CD4-positive, alpha-beta T cell (primary cell): Measurements from ENCODE around the gene MYMK. TPM values are rescaled to one million over a fixed set of nuclear protein-coding genes. Genes with fewer than 3 reads are reported as not detected.
"Not testable (repeated sequence)": the region's sequence is repeated elsewhere in the genome, so short reads cannot be mapped to it uniquely, and the experiment has no call there.

Source experiments
- ATAC-seq: fragments of 200-7000 bp; cut with Tn5 transposase; one replicate; pipeline ENCODE4 v1.10.0; 2022; ENCODE audit warnings: mild to moderate bottlenecking; ENCODE audit not compliant: poor library complexity
- CTCF ChIA-PET: fragments of 350-600 bp; sonication (Branson Sonifier 250); formaldehyde crosslinking; loops from one replicate; lab custom pipeline; 2021; ENCODE audit warnings: antibody characterized with exemption, inconsistent platforms; lab: Charles Lee
- POLR2A ChIA-PET: fragments of 350-600 bp; sonication (Branson Sonifier 250); formaldehyde crosslinking; loops from one replicate; lab custom pipeline; 2021; ENCODE audit warnings: antibody characterized with exemption, inconsistent platforms; lab: Charles Lee
- DNase-seq, 14 experiments: peaks; one replicate each; pipeline ENCODE4 v3.0.0-alpha.2; 2013 to 2020; ENCODE audit warnings: mixed read lengths in 2 of 14
- H3K27ac ChIP-seq, 2 donors: one replicate each; pipeline versions ENCODE4 v1.5.1 to v1.7.0; 2013; ENCODE audit warnings: low read length in 2 of 2, low read depth in 1 of 2, mild to moderate bottlenecking in 1 of 2
- H3K27me3 ChIP-seq, 2 experiments: 1 replicate in 1 of 2; 2 replicates in 1 of 2; pipeline versions ENCODE4 v1.6.1 to v1.7.0; 2013; ENCODE audit warnings: low read length in 2 of 2, control low read depth in 1 of 2, mild to moderate bottlenecking in 1 of 2, moderate library complexity in 1 of 2; ENCODE audit not compliant: insufficient read depth in 2 of 2, control insufficient read depth in 1 of 2
- H3K36me3 ChIP-seq: one replicate; pipeline ENCODE4 v1.6.1; 2013; ENCODE audit warnings: low read length, control low read depth; ENCODE audit not compliant: insufficient read depth
- H3K4me1 ChIP-seq: one replicate; pipeline ENCODE4 v1.6.1; 2013; ENCODE audit warnings: low read length, control low read depth; ENCODE audit not compliant: insufficient read depth
- H3K4me3 ChIP-seq: one replicate; pipeline ENCODE4 v1.5.1; 2013; ENCODE audit warnings: mild to moderate bottlenecking, low read length, moderate library complexity
- H3K9me3 ChIP-seq, 2 experiments: 1 replicate in 1 of 2; 2 replicates in 1 of 2; pipeline versions ENCODE4 v1.6.1 to v1.7.0; 2013; ENCODE audit warnings: low read length in 2 of 2, mild to moderate bottlenecking in 2 of 2, control low read depth in 1 of 2, moderate library complexity in 1 of 2; ENCODE audit not compliant: control insufficient read depth in 1 of 2, insufficient read depth in 1 of 2
- H3K27ac Mint-ChIP-seq: one replicate; pipeline ENCODE4 v1.8.0; 2020; ENCODE audit warnings: mixed read lengths
- H3K27me3 Mint-ChIP-seq: one replicate; pipeline ENCODE4 v1.8.0; 2021; ENCODE audit warnings: mixed read lengths
- H3K36me3 Mint-ChIP-seq: one replicate; pipeline ENCODE4 v1.8.0; 2021; ENCODE audit warnings: low read depth, mixed read lengths
- H3K4me1 Mint-ChIP-seq: one replicate; pipeline ENCODE4 v1.8.0; 2021; ENCODE audit warnings: low read depth, mixed read lengths
- H3K4me3 Mint-ChIP-seq: one replicate; pipeline ENCODE4 v1.8.0; 2020; ENCODE audit warnings: mild to moderate bottlenecking, mixed read lengths
- H3K9me3 Mint-ChIP-seq: one replicate; pipeline ENCODE4 v1.8.0; 2020; ENCODE audit warnings: mixed read lengths
- CTCF ChIP-seq: fragments of 200-600 bp; IDR thresholded peaks from one replicate; pipeline ENCODE4 v1.8.0; 2022; ENCODE audit warnings: antibody characterized with exemption, mild to moderate bottlenecking
- intact Hi-C, 2 experiments: fragments of 100-400 bp; cut with DNase I in 1 of 2; cut with micrococcal nuclease in 1 of 2; formaldehyde crosslinking; loops; one replicate each; pipeline versions ENCODE4 v1.15.1 to v1.9.0; 2023 to 2025; cut with DNase I, micrococcal nuclease
- total RNA-seq, 174 experiments: library from RNA in 2 of 174; stranded (reverse) in 2 of 174; gene quantifications; one replicate each; pipeline ENCODE4 v1.2.3 and lab custom pipeline; 2021 to 2026

The MYMK gene
- total RNA-seq, 2 experiments from 2014 or later: not detected

DNA sequence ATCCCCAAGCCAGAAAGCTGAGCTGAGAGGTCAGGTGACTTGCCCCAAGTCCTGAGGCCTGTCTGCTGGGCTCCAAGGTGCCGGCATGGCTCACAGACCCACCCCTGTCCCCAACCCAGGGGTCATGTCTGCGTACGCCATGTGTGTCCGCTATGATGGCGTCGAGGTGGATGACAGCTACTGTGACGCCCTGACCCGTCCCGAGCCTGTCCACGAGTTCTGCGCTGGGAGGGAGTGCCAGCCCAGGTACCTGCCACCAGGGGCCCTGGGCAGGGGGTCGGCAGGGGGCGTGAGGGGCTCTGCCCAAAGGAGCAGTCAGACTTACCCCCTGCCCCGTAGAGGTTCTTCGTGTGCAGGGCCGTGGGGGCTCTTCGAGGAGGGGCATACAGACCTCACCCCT lies 42.1 kb upstream of the MYMK start:
- CTCF ChIA-PET: no interaction called here
- no peaks in the 10 kb centered on the region for H3K36me3 Mint-ChIP-seq

DNA sequence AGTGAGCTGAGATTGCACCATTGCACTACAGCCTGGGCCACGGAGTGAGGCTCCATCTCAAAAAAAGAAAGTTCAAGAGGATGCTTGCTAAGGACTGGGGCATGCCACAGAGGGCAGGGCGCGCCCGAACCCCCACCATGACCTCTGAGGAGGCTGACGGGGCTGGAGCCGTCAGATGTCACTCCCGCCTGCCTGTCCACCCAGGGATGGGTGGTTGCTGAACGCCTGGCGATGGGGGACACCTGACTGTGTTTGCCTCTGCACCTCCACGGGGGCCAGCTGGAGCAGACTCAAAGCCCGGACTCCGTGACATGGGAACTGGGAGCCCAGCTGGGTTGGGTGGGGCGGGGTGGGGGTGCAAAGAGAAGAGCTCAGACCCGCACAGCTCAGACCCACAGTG lies 41.6 kb upstream of the MYMK start:
- POLR2A ChIA-PET: no interaction called here

More for the DNA sequence above, 42.1 kb upstream of the MYMK start:
- Mint-ChIP-seq H3K27ac (no peak overlapping the region), H3K9me3 (no peaks in the 10 kb centered on the region), H3K4me1 (no peaks in the 10 kb centered on the region), H3K4me3 (no peak overlapping the region), H3K27me3 (no peaks in the 10 kb centered on the region)
- no peak for DNase-seq
- Histone ChIP-seq H3K27ac (no peak overlapping the region), H3K9me3 (no peaks in the 10 kb centered on the region), H3K36me3 (no peaks in the 10 kb centered on the region), H3K4me3 (no peak overlapping the region), H3K27me3 (no peaks in the 10 kb centered on the region), H3K4me1 (peaks cover 8% of the 10 kb centered on the region)
- intact Hi-C loops: no loop called here
- ATAC-seq: no peak
- no peak for TF ChIP-seq CTCF
- POLR2A ChIA-PET: no interaction called here

GRCh38 chr9:133564451-133565116 lies 39.8 kb upstream of the MYMK start:
- Mint-ChIP-seq H3K4me3 (no peak overlapping the region), H3K9me3 (no peaks in the 10 kb centered on the region), H3K27ac (no peak overlapping the region), H3K4me1 (no peaks in the 10 kb centered on the region), H3K36me3 (no peaks in the 10 kb centered on the region), H3K27me3 (no peaks in the 10 kb centered on the region)
- Histone ChIP-seq H3K9me3 (no peaks in the 10 kb centered on the region), H3K4me3 (no peak overlapping the region), H3K27ac (no peak overlapping the region), H3K4me1 (peaks cover 8% of the 10 kb centered on the region), H3K36me3 (no peaks in the 10 kb centered on the region), H3K27me3 (no peaks in the 10 kb centered on the region)
- intact Hi-C loops: no loop called here
- ATAC-seq (no peak), DNase-seq (no peak)
- POLR2A ChIA-PET: no interaction called here
- no peak for TF ChIP-seq CTCF
- CTCF ChIA-PET: no interaction called here

More for the DNA sequence above, 41.6 kb upstream of the MYMK start:
- Mint-ChIP-seq H3K27me3 (no peaks in the 10 kb centered on the region), H3K36me3 (no peaks in the 10 kb centered on the region), H3K27ac (no peak overlapping the region), H3K4me1 (no peaks in the 10 kb centered on the region), H3K4me3 (no peak overlapping the region), H3K9me3 (no peaks in the 10 kb centered on the region)
- Histone ChIP-seq H3K4me3 (no peak overlapping the region), H3K4me1 (peaks cover 8% of the 10 kb centered on the region), H3K9me3 (no peaks in the 10 kb centered on the region), H3K27ac (no peak overlapping the region), H3K27me3 (no peaks in the 10 kb centered on the region), H3K36me3 (no peaks in the 10 kb centered on the region)
- CTCF ChIA-PET: no interaction called here
- DNase-seq: no peak
- TF ChIP-seq CTCF: no peak
- no peak for ATAC-seq
- intact Hi-C loops: no loop called here

DNA sequence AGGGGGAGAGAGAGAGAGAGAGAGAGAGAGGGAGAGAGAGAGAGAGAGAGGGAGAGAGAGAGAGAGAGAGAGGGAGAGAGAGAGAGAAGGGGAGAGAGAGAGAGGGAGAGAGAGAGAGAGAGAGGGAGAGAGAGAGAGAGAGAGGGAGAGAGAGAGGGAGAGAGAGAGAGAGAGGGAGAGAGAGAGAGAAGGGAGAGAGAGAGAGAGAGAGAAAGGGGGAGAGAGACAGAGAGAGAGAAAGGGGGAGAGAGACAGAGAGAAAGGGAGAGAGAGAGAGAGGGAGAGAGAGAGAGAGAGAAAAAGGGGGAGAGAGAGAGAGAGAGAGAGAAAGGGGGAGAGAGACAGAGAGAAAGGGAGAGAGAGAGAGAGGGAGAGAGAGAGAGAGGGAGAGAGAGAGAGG lies 39.1 kb upstream of the MYMK start:
- H3K4me3 ChIP-seq, POLR2A ChIA-PET, ATAC-seq, H3K4me1 ChIP-seq, H3K9me3 Mint-ChIP-seq, intact Hi-C loops, H3K36me3 ChIP-seq, CTCF ChIA-PET, DNase-seq, H3K4me1 Mint-ChIP-seq, H3K27ac ChIP-seq, H3K27me3 Mint-ChIP-seq, H3K27me3 ChIP-seq, H3K36me3 Mint-ChIP-seq, H3K9me3 ChIP-seq: not testable (repeated sequence)
- Mint-ChIP-seq H3K4me3 (peak overlapping the region; percentile 34), H3K27ac (peak overlapping the region; percentile 70)
